HepG2 (cell line): ENCODE results near the gene DLEC1. TPM values are rescaled to one million over a fixed set of nuclear protein-coding genes. Genes with fewer than 3 reads are reported as not detected.

Experiments
- ATAC-seq: fragments of 200-7000 bp; cut with Tn5 transposase; 3 replicates; pipeline ENCODE4 v1.9.1; 2020; ENCODE audit warnings: mild to moderate bottlenecking, moderate library complexity
- BruUV-seq: library from RNA; stranded (reverse); fragments of 400-500 nt; replicated peaks from 2 replicates; lab custom pipeline; 2021; lab: Mats Ljungman, UMichigan
- CTCF ChIA-PET: fragments of 300-600 bp; formaldehyde crosslinking; extraction: SDS; loops from one replicate; lab custom pipeline; 2021; ENCODE audit warnings: low total read pairs, inconsistent platforms, low intra/inter-chr PET ratio; lab: Yijun Ruan, JAX
- POLR2A ChIA-PET: fragments of 350-600 bp; sonication (Branson Sonifier 250); formaldehyde crosslinking; loops from one replicate; lab custom pipeline; 2020; ENCODE audit warnings: antibody characterized with exemption, inconsistent platforms; lab: Yijun Ruan, JAX
- DNase-seq: peaks from one replicate; pipeline ENCODE4 v3.0.0-alpha.2; 2015; ENCODE audit warnings: low spot score
- FAIRE-seq: peaks from 3 replicates; lab custom pipeline; 2011; peaks lifted over from hg19 to GRCh38; lab: Jason Lieb, UNC
- H2AFZ ChIP-seq: one replicate; pipeline ENCODE4 v1.6.1; 2011; ENCODE audit warnings: low read length, inconsistent platforms
- H3K27ac ChIP-seq: fragments of 300-600 bp; 3 replicates; pipeline ENCODE4 v1.8.0; 2011; ENCODE audit warnings: mixed run types, mild to moderate bottlenecking, mixed read lengths, low read length, inconsistent platforms; ENCODE audit not compliant: insufficient read depth; ENCODE audit errors: extremely low read length
- H3K27me3 ChIP-seq, 2 experiments: fragments of 200-600 bp in 1 of 2; 2 replicates in 1 of 2; 3 replicates in 1 of 2; pipeline versions ENCODE4 v1.6.0 to v1.8.0; 2011; ENCODE audit warnings: low read length in 2 of 2, mild to moderate bottlenecking in 2 of 2, moderate library complexity in 2 of 2, inconsistent platforms in 1 of 2; ENCODE audit not compliant: insufficient read depth in 2 of 2, control insufficient read depth in 1 of 2
- H3K36me3 ChIP-seq, 2 experiments: fragments of 200-600 bp in 1 of 2; replicated peaks in 1 of 2; 2 replicates in 1 of 2; 3 replicates in 1 of 2; pipeline versions ENCODE4 v1.5.1 to v1.8.0; 2011; ENCODE audit warnings: low read length in 2 of 2, inconsistent platforms in 1 of 2; ENCODE audit not compliant: insufficient read depth in 2 of 2, control insufficient read depth in 1 of 2
- H3K4me1 ChIP-seq: 2 replicates; pipeline ENCODE4 v1.5.1; 2012; ENCODE audit warnings: low read length, inconsistent platforms; ENCODE audit not compliant: insufficient read depth
- H3K4me2 ChIP-seq: 2 replicates; pipeline ENCODE4 v1.6.0; 2011; ENCODE audit warnings: low read depth, low read length, inconsistent platforms
- H3K4me3 ChIP-seq, 3 experiments: fragments of 200-600 bp in 1 of 3; sonication (generic), shearing (Covaris generic) in 1 of 3; replicated peaks in 1 of 3; 2 replicates each; pipeline ENCODE4 v1.5.1; 2011 to 2016; ENCODE audit warnings: low read length in 3 of 3, inconsistent platforms in 2 of 3, low read depth in 2 of 3, mild to moderate bottlenecking in 2 of 3, control low read depth in 1 of 3, mixed read lengths in 1 of 3; ENCODE audit not compliant: insufficient read depth in 1 of 3
- H3K79me2 ChIP-seq: one replicate; pipeline ENCODE4 v1.6.1; 2011; ENCODE audit warnings: low read length, inconsistent platforms; ENCODE audit not compliant: insufficient read depth
- H3K9ac ChIP-seq: 2 replicates; pipeline ENCODE4 v1.6.0; 2011; ENCODE audit warnings: mild to moderate bottlenecking, low read depth, low read length, inconsistent platforms; ENCODE audit not compliant: insufficient read depth
- H3K9me3 ChIP-seq: 2 replicates; pipeline ENCODE4 v1.5.1; 2012; ENCODE audit warnings: mild to moderate bottlenecking, low read length
- H4K20me1 ChIP-seq: 2 replicates; pipeline ENCODE4 v1.6.0; 2011; ENCODE audit warnings: inconsistent platforms, mild to moderate bottlenecking, low read length, moderate library complexity; ENCODE audit not compliant: insufficient read depth
- CTCF ChIP-seq: sonication (generic); formaldehyde crosslinking; IDR thresholded peaks from 2 replicates; pipeline ENCODE4 v1.5.0; 2020; ENCODE audit warnings: mild to moderate bottlenecking, missing genetic modification reagents, moderate library complexity
- IKZF4 ChIP-seq: sonication (generic); formaldehyde crosslinking; IDR thresholded peaks from 2 replicates; pipeline ENCODE4 v1.5.1; 2020; ENCODE audit warnings: borderline replicate concordance, mild to moderate bottlenecking, low read depth, missing genetic modification reagents; ENCODE audit errors: not compliant biosample characterization
- MIXL1 ChIP-seq: IDR thresholded peaks from 2 replicates; pipeline ENCODE4 v1.6.1; 2016
- NFKB2 ChIP-seq: sonication (generic); formaldehyde crosslinking; IDR thresholded peaks from 2 replicates; pipeline ENCODE4 v1.4.0; 2020; ENCODE audit warnings: missing genetic modification reagents, borderline replicate concordance
- RAD51 ChIP-seq: fragments of 450-650 bp; IDR thresholded peaks from 2 replicates; pipeline ENCODE4 v1.6.1; 2016; ENCODE audit warnings: borderline replicate concordance
- SALL2 ChIP-seq: sonication (generic); formaldehyde crosslinking; IDR thresholded peaks from 2 replicates; pipeline ENCODE4 v1.8.1; 2023; ENCODE audit warnings: mild to moderate bottlenecking, missing genetic modification reagents, inconsistent platforms
- SP2 ChIP-seq: sonication (generic); formaldehyde crosslinking; IDR thresholded peaks from 2 replicates; pipeline ENCODE4 v1.5.1; 2020; ENCODE audit warnings: mild to moderate bottlenecking, missing genetic modification reagents
- TBX2 ChIP-seq: sonication (generic); formaldehyde crosslinking; IDR thresholded peaks from 2 replicates; pipeline ENCODE4 v1.5.0; 2020; ENCODE audit warnings: missing genetic modification reagents, mild to moderate bottlenecking, borderline replicate concordance
- U2AF2 ChIP-seq: fragments of 200-400 bp; formaldehyde crosslinking; IDR thresholded peaks from 2 replicates; pipeline ENCODE4 v1.6.1; 2017; ENCODE audit warnings: low read depth, mild to moderate bottlenecking, low read length
- ZBTB20 ChIP-seq: sonication (generic); formaldehyde crosslinking; IDR thresholded peaks from 2 replicates; pipeline ENCODE4 v1.8.1; 2023; ENCODE audit warnings: missing genetic modification reagents, low read depth, mild to moderate bottlenecking, borderline replicate concordance
- ZNF18 ChIP-seq: sonication (generic); formaldehyde crosslinking; IDR thresholded peaks from 2 replicates; pipeline ENCODE4 v1.8.0; 2022; ENCODE audit warnings: mild to moderate bottlenecking, missing genetic modification reagents; ENCODE audit not compliant: insufficient replicate concordance
- ZNF180 ChIP-seq: sonication (generic); formaldehyde crosslinking; IDR thresholded peaks from 2 replicates; pipeline ENCODE4 v1.4.0; 2020; ENCODE audit warnings: low read depth, missing genetic modification reagents, borderline replicate concordance
- ZNF234 ChIP-seq: sonication (generic); formaldehyde crosslinking; conservative IDR thresholded peaks from 2 replicates; pipeline ENCODE4 v1.5.1; 2020; ENCODE audit warnings: mild to moderate bottlenecking, missing genetic modification reagents
- ZNF484 ChIP-seq: sonication (generic); formaldehyde crosslinking; IDR thresholded peaks from 2 replicates; pipeline ENCODE4 v1.5.1; 2020; ENCODE audit warnings: mild to moderate bottlenecking, low read depth, missing genetic modification reagents, borderline replicate concordance
- ZNF546 ChIP-seq: sonication (generic); formaldehyde crosslinking; conservative IDR thresholded peaks from 2 replicates; pipeline ENCODE4 v1.8.1; 2023; ENCODE audit warnings: mild to moderate bottlenecking, missing genetic modification reagents
- ZNF549 ChIP-seq: sonication (generic); formaldehyde crosslinking; IDR thresholded peaks from 2 replicates; pipeline ENCODE4 v1.5.0; 2020; ENCODE audit warnings: missing genetic modification reagents
- ZNF569 ChIP-seq: sonication (generic); formaldehyde crosslinking; IDR thresholded peaks from 2 replicates; pipeline ENCODE4 v1.5.0; 2020; ENCODE audit warnings: mild to moderate bottlenecking, missing genetic modification reagents, moderate library complexity, borderline replicate concordance
- WGBS: methylation state at CpG from one replicate; pipeline ENCODE4 v1.1.6; 2017; ENCODE audit warnings: low lambda C conversion rate; 5-methylcytosine and 5-hydroxymethylcytosine counted together
- in situ Hi-C: cut with HindIII; loops from 2 replicates; pipeline ENCODE4 v1.10.0; 2017; ENCODE audit warnings: low pct_unique_long_range_greater_than_20kb; ENCODE audit not compliant: extremely low pct_ligation_motif_present
- intact Hi-C: fragments of 100-400 bp; cut with micrococcal nuclease; formaldehyde crosslinking; loops from one replicate; pipeline ENCODE4 v1.10.0; 2022; ENCODE audit not compliant: unreplicated experiment
- polyA plus RNA-seq, 8 experiments: library from polyadenylated mRNA; depleted of rRNA in 3 of 8; stranded (reverse) in 7 of 8; unstranded in 1 of 8; fragments of >200 nt; fragmentation: Illumina TruSeq in 4 of 8; extraction: Trizol in 4 of 8; gene quantifications; 2 replicates each; pipeline versions ENCODE4 v1.2.1 to v1.2.3, GENCODE V29; 2011 to 2016; ENCODE audit warnings: low read depth in 4 of 8, missing spikeins in 1 of 8, mixed read lengths in 1 of 8; ENCODE audit not compliant: insufficient read depth in 1 of 8
- total RNA-seq, 5 experiments: library from RNA; depleted of rRNA; stranded (reverse); fragments of >200 nt; fragmentation: Illumina TruSeq; extraction: Trizol; gene quantifications; 2 replicates each; pipeline ENCODE4 v1.2.3, GENCODE V29; 2016; ENCODE audit warnings: low read depth in 1 of 5

DLEC1 gene
- total and polyA plus RNA-seq, 2 of the 13 experiments (the other 11 are each of a cell fraction or from before 2014, with no cell fraction given) = 0.09 TPM; not detected in 1

GRCh38 chr3:38094999-38095398, 56.0 kb downstream of the DLEC1 start (continued):
- no peak for TF ChIP-seq CTCF (CRISPR knock-in tag)
- TF ChIP-seq ZNF569 = no peak
- TF ChIP-seq ZNF18 = no peak

GRCh38 chr3:38095669-38096483, 56.9 kb downstream of the DLEC1 start:
- Histone ChIP-seq H3K79me2 (no peaks in the 10 kb centered on the region), H3K9me3 (no peaks in the 10 kb centered on the region), H2AFZ (no peak overlapping the region), H3K9ac (no peak overlapping the region), H3K27ac (no peak overlapping the region), H3K4me3 (no peak overlapping the region), H3K4me2 (no peak overlapping the region), H3K27me3 (peaks cover 9 to 79% of the 10 kb centered on the region in 2 experiments), H4K20me1 (no peaks in the 10 kb centered on the region), H3K4me1 (no peaks in the 10 kb centered on the region), H3K36me3 (no peaks in the 10 kb centered on the region)
- no peak for FAIRE-seq
- no peak for DNase-seq
- ATAC-seq = peak; percentile 22; the same call in 1 of the 3 replicates
- intact Hi-C loops = no loop called here
- CTCF ChIA-PET = no interaction called here
- in situ Hi-C loops = no loop called here
- 0% methylated on average over 2 of the region's 6 CpGs for WGBS
- BruUV-seq = no TSS peak
- POLR2A ChIA-PET = no interaction called here
- TF ChIP-seq ZNF546 (no peak), NFKB2 (CRISPR knock-in tag) (no peak), TBX2 (CRISPR knock-in tag) (no peak), ZNF234 (CRISPR knock-in tag) (no peak), RAD51 (no peak), SP2 (no peak), ZNF484 (CRISPR knock-in tag) (no peak), ZBTB20 (CRISPR knock-in tag) (no peak), ZNF549 (CRISPR knock-in tag) (no peak), IKZF4 (no peak), SALL2 (CRISPR knock-in tag) (no peak), ZNF180 (CRISPR knock-in tag) (no peak), MIXL1 (CRISPR knock-in tag) (no peak), U2AF2 (no peak)
